Right lobe of liver (tissue), 4 donors: ENCODE results near the gene ELK3.

Experiments used
- POLR2A ChIP-seq: fragments of 450-650 bp; IDR thresholded peaks from one replicate; pipeline ENCODE4 v1.6.1; 2017; ENCODE audit warnings: antibody characterized with exemption, mild to moderate bottlenecking
- TF ChIP-seq, protein P1 (sequence below), 4 donors: fragments of 200-600 bp in 3 of 4; fragments of 450-650 bp in 1 of 4; IDR thresholded peaks; one replicate each; pipeline versions ENCODE4 v1.5.1 to v1.8.0; 2016 to 2022; ENCODE audit warnings: antibody characterized with exemption in 4 of 4, mild to moderate bottlenecking in 2 of 4
- donor health status: DM: no; HTN: no; CAD: no.
- donor health status: DM: no; HTN: no; CAD: no.
- donor health status: DM: no; HTN: yes; CAD: no.

DNA sequence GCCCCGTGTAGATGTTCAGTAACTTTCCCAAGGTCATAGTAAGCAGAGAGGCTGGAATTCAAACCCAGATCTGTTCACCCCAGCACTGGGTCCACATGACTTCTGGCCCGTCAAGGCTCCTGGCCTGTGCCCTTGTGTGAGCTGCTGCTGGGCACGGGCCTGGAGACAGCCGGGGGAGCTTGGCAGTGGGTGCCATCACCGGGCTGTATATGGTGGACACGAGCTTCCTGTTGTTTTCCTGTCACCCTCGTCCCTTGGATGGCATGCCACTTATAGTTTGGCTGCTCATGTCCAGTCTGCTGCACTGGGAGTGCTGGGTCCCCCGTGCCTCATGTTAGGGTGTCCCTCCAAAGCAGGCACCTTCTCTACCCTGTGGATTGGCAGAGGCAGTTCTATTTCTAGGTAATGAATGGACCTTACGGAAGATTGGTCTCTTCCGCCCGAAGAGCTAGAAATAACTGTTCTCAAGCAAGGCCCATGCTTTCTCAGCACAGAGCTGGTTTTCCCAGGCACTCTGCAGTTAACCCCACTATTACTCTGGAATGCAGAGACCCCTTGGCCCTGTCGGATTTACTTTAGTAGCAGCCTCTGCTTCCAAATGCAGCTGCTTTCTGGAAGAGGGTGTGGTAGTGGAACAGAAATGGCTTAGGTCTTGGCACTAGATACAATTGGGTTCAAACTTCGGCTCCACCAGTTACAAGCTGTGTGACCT, 44.3 kb downstream of the ELK3 start:
- TF ChIP-seq, protein P1, sequence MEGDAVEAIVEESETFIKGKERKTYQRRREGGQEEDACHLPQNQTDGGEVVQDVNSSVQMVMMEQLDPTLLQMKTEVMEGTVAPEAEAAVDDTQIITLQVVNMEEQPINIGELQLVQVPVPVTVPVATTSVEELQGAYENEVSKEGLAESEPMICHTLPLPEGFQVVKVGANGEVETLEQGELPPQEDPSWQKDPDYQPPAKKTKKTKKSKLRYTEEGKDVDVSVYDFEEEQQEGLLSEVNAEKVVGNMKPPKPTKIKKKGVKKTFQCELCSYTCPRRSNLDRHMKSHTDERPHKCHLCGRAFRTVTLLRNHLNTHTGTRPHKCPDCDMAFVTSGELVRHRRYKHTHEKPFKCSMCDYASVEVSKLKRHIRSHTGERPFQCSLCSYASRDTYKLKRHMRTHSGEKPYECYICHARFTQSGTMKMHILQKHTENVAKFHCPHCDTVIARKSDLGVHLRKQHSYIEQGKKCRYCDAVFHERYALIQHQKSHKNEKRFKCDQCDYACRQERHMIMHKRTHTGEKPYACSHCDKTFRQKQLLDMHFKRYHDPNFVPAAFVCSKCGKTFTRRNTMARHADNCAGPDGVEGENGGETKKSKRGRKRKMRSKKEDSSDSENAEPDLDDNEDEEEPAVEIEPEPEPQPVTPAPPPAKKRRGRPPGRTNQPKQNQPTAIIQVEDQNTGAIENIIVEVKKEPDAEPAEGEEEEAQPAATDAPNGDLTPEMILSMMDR (IDR thresholded peaks at IDR 0.05), result no peak
- no peak for TF ChIP-seq POLR2A
